Trophoblast cell (in vitro differentiated cells and primary cell): ENCODE data around the gene DOCK10.

Experiments used
- DNase-seq, 2 donors: peaks; one replicate each; pipeline ENCODE4 v3.0.0-alpha.2; 2016
- H2AFZ ChIP-seq: 2 replicates; pipeline ENCODE4 v1.6.1; 2013; ENCODE audit warnings: low read length, moderate library complexity, mild to moderate bottlenecking; ENCODE audit not compliant: insufficient read depth, poor library complexity
- H2AK5ac ChIP-seq: 2 replicates; pipeline ENCODE4 v1.6.1; 2013; ENCODE audit warnings: mild to moderate bottlenecking, low read length
- H2BK120ac ChIP-seq: 2 replicates; pipeline ENCODE4 v1.6.1; 2013; ENCODE audit warnings: low read length, mild to moderate bottlenecking, moderate library complexity; ENCODE audit not compliant: insufficient read depth, poor library complexity
- H2BK12ac ChIP-seq: 2 replicates; pipeline ENCODE4 v1.6.1; 2013; ENCODE audit warnings: mild to moderate bottlenecking, low read length, moderate library complexity
- H2BK5ac ChIP-seq: 2 replicates; pipeline ENCODE4 v1.6.1; 2013; ENCODE audit warnings: low read length, low read depth, moderate library complexity, mild to moderate bottlenecking; ENCODE audit not compliant: poor library complexity
- H3K14ac ChIP-seq: 2 replicates; pipeline ENCODE4 v1.6.1; 2013; ENCODE audit warnings: mild to moderate bottlenecking, low read length
- H3K18ac ChIP-seq: 2 replicates; pipeline ENCODE4 v1.6.1; 2013; ENCODE audit warnings: mild to moderate bottlenecking, low read length
- H3K23ac ChIP-seq: 2 replicates; pipeline ENCODE4 v1.6.1; 2013; ENCODE audit warnings: low read length
- H3K27ac ChIP-seq: 2 replicates; pipeline ENCODE4 v1.5.1; 2013; ENCODE audit warnings: low read depth, mild to moderate bottlenecking, inconsistent platforms, low read length, moderate library complexity
- H3K27me3 ChIP-seq: 2 replicates; pipeline ENCODE4 v1.6.1; 2013; ENCODE audit warnings: inconsistent platforms, mild to moderate bottlenecking, low read length, moderate library complexity; ENCODE audit not compliant: insufficient read depth
- H3K36me3 ChIP-seq, 2 experiments: 1 replicate in 1 of 2; 2 replicates in 1 of 2; pipeline ENCODE4 v1.6.1; 2013; ENCODE audit warnings: low read length in 2 of 2, mild to moderate bottlenecking in 2 of 2, moderate library complexity in 1 of 2; ENCODE audit not compliant: insufficient read depth in 2 of 2, control insufficient read depth in 1 of 2
- H3K4ac ChIP-seq: 2 replicates; pipeline ENCODE4 v1.6.1; 2013; ENCODE audit warnings: low read depth, mild to moderate bottlenecking, low read length, moderate library complexity
- H3K4me1 ChIP-seq, 2 experiments: 1 replicate in 1 of 2; 2 replicates in 1 of 2; pipeline ENCODE4 v1.6.1; 2013; ENCODE audit warnings: low read length in 2 of 2, mild to moderate bottlenecking in 2 of 2, moderate library complexity in 1 of 2; ENCODE audit not compliant: insufficient read depth in 2 of 2, control insufficient read depth in 1 of 2
- H3K4me2 ChIP-seq: 2 replicates; pipeline ENCODE4 v1.6.1; 2013; ENCODE audit warnings: inconsistent platforms, mild to moderate bottlenecking, low read length, moderate library complexity
- H3K4me3 ChIP-seq: 2 replicates; pipeline ENCODE4 v1.5.1; 2013; ENCODE audit warnings: mild to moderate bottlenecking, low read depth, low read length, inconsistent platforms
- H3K79me1 ChIP-seq: one replicate; pipeline ENCODE4 v1.6.1; 2013; ENCODE audit warnings: low read length
- H3K79me2 ChIP-seq: 2 replicates; pipeline ENCODE4 v1.6.1; 2013; ENCODE audit warnings: low read length, mild to moderate bottlenecking; ENCODE audit not compliant: control insufficient read depth, insufficient read depth, poor library complexity
- H3K9ac ChIP-seq: 2 replicates; pipeline ENCODE4 v1.6.1; 2013; ENCODE audit warnings: mild to moderate bottlenecking, low read length
- H3K9me3 ChIP-seq: 2 replicates; pipeline ENCODE4 v1.6.1; 2013; ENCODE audit warnings: low read depth, mild to moderate bottlenecking, control low read depth, inconsistent platforms, low read length; ENCODE audit not compliant: insufficient read depth
- H4K12ac ChIP-seq: 2 replicates; pipeline ENCODE4 v1.6.1; 2013; ENCODE audit warnings: low read depth, mild to moderate bottlenecking, low read length, moderate library complexity
- H4K8ac ChIP-seq: 2 replicates; pipeline ENCODE4 v1.6.1; 2013; ENCODE audit warnings: low read depth, mild to moderate bottlenecking, low read length, moderate library complexity
- H4K91ac ChIP-seq: one replicate; pipeline ENCODE4 v1.6.1; 2013; ENCODE audit warnings: low read depth, mild to moderate bottlenecking, low read length, moderate library complexity
- WGBS: extraction: QIAGEN DNeasy Blood & Tissue Kit; methylation state at CpG from one replicate; pipeline ENCODE4 v1.1.7; 2013; ENCODE audit warnings: missing lambda C conversion rate; ENCODE audit not compliant: insufficient read length, insufficient coverage; ENCODE audit errors: extremely low coverage; 5-methylcytosine and 5-hydroxymethylcytosine counted together

Gene DOCK10

DNA sequence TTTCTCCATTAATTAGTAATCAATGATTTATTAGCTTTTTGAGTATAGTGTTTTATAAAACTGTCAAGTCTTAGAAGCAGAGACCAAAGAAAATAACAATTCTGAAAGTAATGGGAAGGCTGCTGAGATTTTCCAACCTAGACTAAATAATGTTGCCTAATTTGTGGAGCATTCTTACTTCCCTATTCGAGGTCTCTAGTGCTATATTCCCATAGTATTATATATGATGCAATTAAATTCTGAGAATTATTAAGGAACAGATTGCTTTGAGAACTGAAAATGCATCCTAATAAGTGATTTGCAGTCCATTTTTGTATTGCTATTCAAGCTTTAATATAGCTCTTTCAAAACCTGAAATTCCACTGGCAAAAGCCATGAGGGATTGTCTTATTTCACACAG lies 27.7 kb upstream of the DOCK10 start:
- H2BK12ac ChIP-seq = no peak overlapping the region
- WGBS = no CpG with 5 or more reads among the region's 1 CpG
- no peak overlapping the region for H3K4me3 ChIP-seq
- no peak overlapping the region for H4K91ac ChIP-seq
- H4K12ac ChIP-seq = no peak overlapping the region
- H3K4ac ChIP-seq = no peak overlapping the region
- H2AFZ ChIP-seq = no peak overlapping the region
- no peak for DNase-seq
- no peak overlapping the region for H3K4me2 ChIP-seq
- no peak overlapping the region for H3K23ac ChIP-seq
- H3K9ac ChIP-seq = no peak overlapping the region
- H3K27me3 ChIP-seq = no peaks in the 10 kb centered on the region
- H3K79me2 ChIP-seq = no peaks in the 10 kb centered on the region
- H3K79me1 ChIP-seq = no peaks in the 10 kb centered on the region
- H2AK5ac ChIP-seq = no peak overlapping the region
- no peak overlapping the region for H3K18ac ChIP-seq
- H2BK5ac ChIP-seq = no peak overlapping the region
- no peak overlapping the region for H2BK120ac ChIP-seq
- H3K4me1 ChIP-seq = no peaks in the 10 kb centered on the region
- no peak overlapping the region for H4K8ac ChIP-seq
- no peak overlapping the region for H3K27ac ChIP-seq
- H3K36me3 ChIP-seq = no peaks in the 10 kb centered on the region
- no peak overlapping the region for H3K14ac ChIP-seq
- peaks cover 5% of the 10 kb centered on the region for H3K9me3 ChIP-seq

DNA sequence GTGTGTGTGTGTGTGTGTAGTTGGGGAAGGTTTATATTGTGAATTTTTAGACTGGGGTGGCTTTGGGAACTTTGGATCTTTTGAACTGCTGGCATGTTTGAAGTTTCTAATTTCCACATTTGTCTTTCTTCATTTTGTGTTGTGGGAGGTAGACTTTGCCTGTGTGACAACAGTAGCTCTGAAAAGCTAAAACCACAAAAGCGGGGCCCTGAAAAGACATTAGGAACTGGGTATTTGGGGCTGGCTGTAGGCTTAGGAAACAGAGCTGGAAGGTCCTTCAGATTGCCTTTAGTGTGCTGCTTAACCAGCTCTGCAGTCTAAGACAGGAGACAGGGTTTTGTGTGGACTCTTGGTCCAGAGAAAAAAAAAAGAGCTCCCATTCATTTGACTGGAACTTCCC lies 27.2 kb upstream of the DOCK10 start:
- no peak overlapping the region for H3K4me3 ChIP-seq
- no peak overlapping the region for H4K91ac ChIP-seq
- H3K9ac ChIP-seq = no peak overlapping the region
- H4K12ac ChIP-seq = no peak overlapping the region
- no peak overlapping the region for H3K27ac ChIP-seq
- H3K9me3 ChIP-seq = peaks cover 5% of the 10 kb centered on the region
- H3K4me2 ChIP-seq = no peak overlapping the region
- H2BK120ac ChIP-seq = no peak overlapping the region
- H2BK12ac ChIP-seq = no peak overlapping the region
- H3K23ac ChIP-seq = no peak overlapping the region
- no peak overlapping the region for H2BK5ac ChIP-seq
- H4K8ac ChIP-seq = no peak overlapping the region
- H3K79me2 ChIP-seq = no peaks in the 10 kb centered on the region
- no peak overlapping the region for H3K18ac ChIP-seq
- H2AK5ac ChIP-seq = no peak overlapping the region
- WGBS = no CpG with 5 or more reads among the region's 1 CpG
- no peak overlapping the region for H2AFZ ChIP-seq
- H3K14ac ChIP-seq = no peak overlapping the region
- H3K36me3 ChIP-seq = no peaks in the 10 kb centered on the region
- H3K4ac ChIP-seq = no peak overlapping the region
- no peaks in the 10 kb centered on the region for H3K4me1 ChIP-seq
- no peaks in the 10 kb centered on the region for H3K27me3 ChIP-seq
- H3K79me1 ChIP-seq = no peaks in the 10 kb centered on the region
- DNase-seq = no peak

DNA sequence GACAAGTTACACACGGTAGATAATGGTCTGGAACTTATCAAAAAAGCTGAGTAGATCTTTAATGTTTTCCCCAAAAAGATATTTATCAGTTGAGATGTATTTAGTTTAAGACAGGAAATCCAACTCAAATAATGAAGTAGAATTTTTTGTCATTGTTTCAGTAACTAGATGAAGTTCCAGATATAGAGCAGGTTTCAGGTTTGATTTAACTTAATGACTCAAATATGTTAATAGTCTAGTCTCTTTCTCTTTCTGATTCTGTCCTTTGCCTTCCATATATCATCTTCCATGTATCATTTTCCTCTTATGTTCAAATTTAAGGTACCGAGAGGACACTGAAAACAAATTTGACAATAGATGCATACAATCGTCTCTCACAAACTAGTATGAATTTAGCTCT lies 23.6 kb upstream of the DOCK10 start:
- Histone ChIP-seq H3K4ac (no peak overlapping the region), H3K27me3 (no peaks in the 10 kb centered on the region), H2AFZ (no peak overlapping the region), H4K91ac (no peak overlapping the region), H4K12ac (no peak overlapping the region), H2AK5ac (no peak overlapping the region), H2BK5ac (no peak overlapping the region), H4K8ac (no peak overlapping the region), H3K36me3 (no peaks in the 10 kb centered on the region), H2BK12ac (no peak overlapping the region), H3K4me1 (no peaks in the 10 kb centered on the region), H3K23ac (no peak overlapping the region), H3K4me2 (no peak overlapping the region), H3K4me3 (no peak overlapping the region), H3K79me1 (no peaks in the 10 kb centered on the region), H2BK120ac (no peak overlapping the region), H3K27ac (no peak overlapping the region), H3K14ac (no peak overlapping the region), H3K9me3 (peaks cover 5% of the 10 kb centered on the region), H3K18ac (no peak overlapping the region), H3K79me2 (no peaks in the 10 kb centered on the region), H3K9ac (no peak overlapping the region)
- WGBS = no CpG with 5 or more reads among the region's 3 CpGs
- DNase-seq = no peak

DNA sequence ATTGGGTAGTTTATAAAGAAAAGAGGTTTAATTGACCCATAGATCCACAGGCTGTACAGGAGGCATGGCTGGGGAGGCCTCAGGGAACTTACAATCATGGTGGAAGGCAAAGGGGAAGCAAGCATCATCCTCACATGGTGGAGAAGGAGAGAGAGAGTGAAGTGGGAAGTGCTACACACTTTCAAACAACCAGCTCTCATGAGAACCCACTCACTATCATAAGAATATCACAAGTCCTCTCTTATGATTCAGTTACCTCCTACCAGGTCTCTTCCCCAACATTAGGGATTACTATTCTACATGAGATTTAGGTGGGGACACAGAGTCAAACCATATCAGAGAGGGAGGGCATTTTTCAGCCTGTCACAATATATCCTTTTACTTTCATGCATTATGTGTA lies 22.7 kb upstream of the DOCK10 start:
- no peak overlapping the region for H2BK12ac ChIP-seq
- no peaks in the 10 kb centered on the region for H3K36me3 ChIP-seq
- no peaks in the 10 kb centered on the region for H3K4me1 ChIP-seq
- H3K9me3 ChIP-seq = peaks cover 5% of the 10 kb centered on the region
- H2AK5ac ChIP-seq = no peak overlapping the region
- no peak overlapping the region for H3K9ac ChIP-seq
- H3K79me1 ChIP-seq = no peaks in the 10 kb centered on the region
- no peak overlapping the region for H3K18ac ChIP-seq
- no peak overlapping the region for H2AFZ ChIP-seq
- no peak overlapping the region for H4K91ac ChIP-seq
- H3K4ac ChIP-seq = no peak overlapping the region
- no peak for DNase-seq
- H3K14ac ChIP-seq = no peak overlapping the region
- no peak overlapping the region for H3K4me2 ChIP-seq
- no peak overlapping the region for H2BK120ac ChIP-seq
- no peak overlapping the region for H4K8ac ChIP-seq
- H3K79me2 ChIP-seq = no peaks in the 10 kb centered on the region
- H2BK5ac ChIP-seq = no peak overlapping the region
- H3K27me3 ChIP-seq = no peaks in the 10 kb centered on the region
- H3K23ac ChIP-seq = no peak overlapping the region
- no peak overlapping the region for H4K12ac ChIP-seq
- H3K27ac ChIP-seq = no peak overlapping the region
- H3K4me3 ChIP-seq = no peak overlapping the region

DNA sequence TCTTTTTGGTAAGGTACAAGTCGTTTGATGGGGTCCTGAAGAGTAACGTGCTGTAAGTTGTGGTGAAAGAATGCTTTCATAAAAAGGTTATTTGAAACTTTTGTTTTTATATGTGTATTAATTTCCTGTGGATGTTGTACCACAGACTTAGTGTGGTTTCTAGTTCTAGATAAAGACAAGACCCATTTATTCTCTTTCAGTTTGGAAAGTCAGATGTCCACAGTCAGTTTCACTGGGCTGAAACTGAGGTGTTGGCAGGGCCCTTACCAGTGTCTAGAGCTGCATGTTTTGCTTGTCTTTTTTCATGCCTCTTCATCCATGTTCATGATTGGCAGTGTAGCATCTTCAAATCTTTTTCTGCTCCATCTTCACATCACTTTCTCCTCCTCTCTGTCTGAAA lies 22.1 kb upstream of the DOCK10 start:
- Histone ChIP-seq H3K23ac (no peak overlapping the region), H3K27me3 (no peaks in the 10 kb centered on the region), H3K14ac (no peak overlapping the region), H3K4me2 (no peak overlapping the region), H2BK120ac (no peak overlapping the region), H3K36me3 (no peaks in the 10 kb centered on the region), H2BK5ac (no peak overlapping the region), H3K9me3 (peaks cover 5% of the 10 kb centered on the region), H4K12ac (no peak overlapping the region), H3K4me1 (no peaks in the 10 kb centered on the region), H3K9ac (no peak overlapping the region), H3K4me3 (no peak overlapping the region), H3K27ac (no peak overlapping the region), H4K91ac (no peak overlapping the region), H3K4ac (no peak overlapping the region), H2BK12ac (no peak overlapping the region), H3K79me2 (no peaks in the 10 kb centered on the region), H3K79me1 (no peaks in the 10 kb centered on the region), H3K18ac (no peak overlapping the region), H2AK5ac (no peak overlapping the region), H2AFZ (no peak overlapping the region), H4K8ac (no peak overlapping the region)
- no CpG with 5 or more reads among the region's 2 CpGs for WGBS
- no peak for DNase-seq
